ENCODE results near the gene BCOR. TPM values are rescaled to one million over a fixed set of nuclear protein-coding genes. Genes with fewer than 3 reads are reported as not detected.

The BCOR gene
- total and polyA plus RNA-seq, 9 of the 15 experiments (the other 6 are each of a cell fraction or from before 2014, with no cell fraction given), result 27.5 to 113 (median 37.6) TPM

DNA sequence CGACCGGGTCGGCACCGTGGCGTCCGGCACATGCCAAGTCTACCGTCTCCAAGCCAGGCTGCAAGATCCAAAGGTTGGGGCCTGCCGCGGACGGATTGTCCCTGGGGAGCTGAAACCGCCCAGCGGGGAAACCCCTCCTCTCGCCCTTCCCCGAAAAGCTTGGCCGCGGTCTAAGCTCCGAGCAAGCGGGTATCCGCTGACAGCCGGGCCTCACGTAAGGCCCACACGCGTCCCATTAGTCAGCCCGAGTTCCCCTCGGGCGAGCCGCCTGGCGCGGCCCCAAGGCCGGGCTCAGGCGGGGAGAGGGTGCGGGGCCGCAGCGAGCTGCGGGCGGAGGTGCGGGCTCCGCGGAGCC lies 6.8 kb upstream of the BCOR start (continued):
- TF ChIP-seq, protein P1, sequence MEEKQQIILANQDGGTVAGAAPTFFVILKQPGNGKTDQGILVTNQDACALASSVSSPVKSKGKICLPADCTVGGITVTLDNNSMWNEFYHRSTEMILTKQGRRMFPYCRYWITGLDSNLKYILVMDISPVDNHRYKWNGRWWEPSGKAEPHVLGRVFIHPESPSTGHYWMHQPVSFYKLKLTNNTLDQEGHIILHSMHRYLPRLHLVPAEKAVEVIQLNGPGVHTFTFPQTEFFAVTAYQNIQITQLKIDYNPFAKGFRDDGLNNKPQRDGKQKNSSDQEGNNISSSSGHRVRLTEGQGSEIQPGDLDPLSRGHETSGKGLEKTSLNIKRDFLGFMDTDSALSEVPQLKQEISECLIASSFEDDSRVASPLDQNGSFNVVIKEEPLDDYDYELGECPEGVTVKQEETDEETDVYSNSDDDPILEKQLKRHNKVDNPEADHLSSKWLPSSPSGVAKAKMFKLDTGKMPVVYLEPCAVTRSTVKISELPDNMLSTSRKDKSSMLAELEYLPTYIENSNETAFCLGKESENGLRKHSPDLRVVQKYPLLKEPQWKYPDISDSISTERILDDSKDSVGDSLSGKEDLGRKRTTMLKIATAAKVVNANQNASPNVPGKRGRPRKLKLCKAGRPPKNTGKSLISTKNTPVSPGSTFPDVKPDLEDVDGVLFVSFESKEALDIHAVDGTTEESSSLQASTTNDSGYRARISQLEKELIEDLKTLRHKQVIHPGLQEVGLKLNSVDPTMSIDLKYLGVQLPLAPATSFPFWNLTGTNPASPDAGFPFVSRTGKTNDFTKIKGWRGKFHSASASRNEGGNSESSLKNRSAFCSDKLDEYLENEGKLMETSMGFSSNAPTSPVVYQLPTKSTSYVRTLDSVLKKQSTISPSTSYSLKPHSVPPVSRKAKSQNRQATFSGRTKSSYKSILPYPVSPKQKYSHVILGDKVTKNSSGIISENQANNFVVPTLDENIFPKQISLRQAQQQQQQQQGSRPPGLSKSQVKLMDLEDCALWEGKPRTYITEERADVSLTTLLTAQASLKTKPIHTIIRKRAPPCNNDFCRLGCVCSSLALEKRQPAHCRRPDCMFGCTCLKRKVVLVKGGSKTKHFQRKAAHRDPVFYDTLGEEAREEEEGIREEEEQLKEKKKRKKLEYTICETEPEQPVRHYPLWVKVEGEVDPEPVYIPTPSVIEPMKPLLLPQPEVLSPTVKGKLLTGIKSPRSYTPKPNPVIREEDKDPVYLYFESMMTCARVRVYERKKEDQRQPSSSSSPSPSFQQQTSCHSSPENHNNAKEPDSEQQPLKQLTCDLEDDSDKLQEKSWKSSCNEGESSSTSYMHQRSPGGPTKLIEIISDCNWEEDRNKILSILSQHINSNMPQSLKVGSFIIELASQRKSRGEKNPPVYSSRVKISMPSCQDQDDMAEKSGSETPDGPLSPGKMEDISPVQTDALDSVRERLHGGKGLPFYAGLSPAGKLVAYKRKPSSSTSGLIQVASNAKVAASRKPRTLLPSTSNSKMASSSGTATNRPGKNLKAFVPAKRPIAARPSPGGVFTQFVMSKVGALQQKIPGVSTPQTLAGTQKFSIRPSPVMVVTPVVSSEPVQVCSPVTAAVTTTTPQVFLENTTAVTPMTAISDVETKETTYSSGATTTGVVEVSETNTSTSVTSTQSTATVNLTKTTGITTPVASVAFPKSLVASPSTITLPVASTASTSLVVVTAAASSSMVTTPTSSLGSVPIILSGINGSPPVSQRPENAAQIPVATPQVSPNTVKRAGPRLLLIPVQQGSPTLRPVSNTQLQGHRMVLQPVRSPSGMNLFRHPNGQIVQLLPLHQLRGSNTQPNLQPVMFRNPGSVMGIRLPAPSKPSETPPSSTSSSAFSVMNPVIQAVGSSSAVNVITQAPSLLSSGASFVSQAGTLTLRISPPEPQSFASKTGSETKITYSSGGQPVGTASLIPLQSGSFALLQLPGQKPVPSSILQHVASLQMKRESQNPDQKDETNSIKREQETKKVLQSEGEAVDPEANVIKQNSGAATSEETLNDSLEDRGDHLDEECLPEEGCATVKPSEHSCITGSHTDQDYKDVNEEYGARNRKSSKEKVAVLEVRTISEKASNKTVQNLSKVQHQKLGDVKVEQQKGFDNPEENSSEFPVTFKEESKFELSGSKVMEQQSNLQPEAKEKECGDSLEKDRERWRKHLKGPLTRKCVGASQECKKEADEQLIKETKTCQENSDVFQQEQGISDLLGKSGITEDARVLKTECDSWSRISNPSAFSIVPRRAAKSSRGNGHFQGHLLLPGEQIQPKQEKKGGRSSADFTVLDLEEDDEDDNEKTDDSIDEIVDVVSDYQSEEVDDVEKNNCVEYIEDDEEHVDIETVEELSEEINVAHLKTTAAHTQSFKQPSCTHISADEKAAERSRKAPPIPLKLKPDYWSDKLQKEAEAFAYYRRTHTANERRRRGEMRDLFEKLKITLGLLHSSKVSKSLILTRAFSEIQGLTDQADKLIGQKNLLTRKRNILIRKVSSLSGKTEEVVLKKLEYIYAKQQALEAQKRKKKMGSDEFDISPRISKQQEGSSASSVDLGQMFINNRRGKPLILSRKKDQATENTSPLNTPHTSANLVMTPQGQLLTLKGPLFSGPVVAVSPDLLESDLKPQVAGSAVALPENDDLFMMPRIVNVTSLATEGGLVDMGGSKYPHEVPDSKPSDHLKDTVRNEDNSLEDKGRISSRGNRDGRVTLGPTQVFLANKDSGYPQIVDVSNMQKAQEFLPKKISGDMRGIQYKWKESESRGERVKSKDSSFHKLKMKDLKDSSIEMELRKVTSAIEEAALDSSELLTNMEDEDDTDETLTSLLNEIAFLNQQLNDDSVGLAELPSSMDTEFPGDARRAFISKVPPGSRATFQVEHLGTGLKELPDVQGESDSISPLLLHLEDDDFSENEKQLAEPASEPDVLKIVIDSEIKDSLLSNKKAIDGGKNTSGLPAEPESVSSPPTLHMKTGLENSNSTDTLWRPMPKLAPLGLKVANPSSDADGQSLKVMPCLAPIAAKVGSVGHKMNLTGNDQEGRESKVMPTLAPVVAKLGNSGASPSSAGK (IDR thresholded peaks at IDR 0.05), result 0 out of 2 replicates have a peak, but pooled peaks have one; percentile 18
- TF ChIP-seq HNRNPUL1 (IDR thresholded peaks at IDR 0.05; ENCODE audit: low read length) (no peak), RUNX1 (IDR thresholded peaks at IDR 0.05; ENCODE audit: low read depth) (no peak), FOSL1 (tag; conservative IDR thresholded peaks at IDR 0.05) (no peak), RFX1 (IDR thresholded peaks at IDR 0.05) (no peak), POLR3G (IDR thresholded peaks at IDR 0.05; ENCODE audit: extremely low read depth, insufficient read length, insufficient replicate concordance) (no peak), ZNF224 (CRISPR knock-in tag; IDR thresholded peaks at IDR 0.05) (no peak), ZKSCAN3 (CRISPR knock-in tag; IDR thresholded peaks at IDR 0.05) (no peak), TCF7 (IDR thresholded peaks at IDR 0.05; ENCODE audit: borderline replicate concordance) (no peak), KAT2B (IDR thresholded peaks at IDR 0.05; ENCODE audit: low read depth, low read length) (no peak)
- TF ChIP-seq, protein P2, sequence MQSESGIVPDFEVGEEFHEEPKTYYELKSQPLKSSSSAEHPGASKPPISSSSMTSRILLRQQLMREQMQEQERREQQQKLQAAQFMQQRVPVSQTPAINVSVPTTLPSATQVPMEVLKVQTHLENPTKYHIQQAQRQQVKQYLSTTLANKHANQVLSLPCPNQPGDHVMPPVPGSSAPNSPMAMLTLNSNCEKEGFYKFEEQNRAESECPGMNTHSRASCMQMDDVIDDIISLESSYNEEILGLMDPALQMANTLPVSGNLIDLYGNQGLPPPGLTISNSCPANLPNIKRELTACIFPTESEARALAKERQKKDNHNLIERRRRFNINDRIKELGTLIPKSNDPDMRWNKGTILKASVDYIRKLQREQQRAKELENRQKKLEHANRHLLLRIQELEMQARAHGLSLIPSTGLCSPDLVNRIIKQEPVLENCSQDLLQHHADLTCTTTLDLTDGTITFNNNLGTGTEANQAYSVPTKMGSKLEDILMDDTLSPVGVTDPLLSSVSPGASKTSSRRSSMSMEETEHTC (IDR thresholded peaks at IDR 0.05), result no peak
- TF ChIP-seq, protein P3, sequence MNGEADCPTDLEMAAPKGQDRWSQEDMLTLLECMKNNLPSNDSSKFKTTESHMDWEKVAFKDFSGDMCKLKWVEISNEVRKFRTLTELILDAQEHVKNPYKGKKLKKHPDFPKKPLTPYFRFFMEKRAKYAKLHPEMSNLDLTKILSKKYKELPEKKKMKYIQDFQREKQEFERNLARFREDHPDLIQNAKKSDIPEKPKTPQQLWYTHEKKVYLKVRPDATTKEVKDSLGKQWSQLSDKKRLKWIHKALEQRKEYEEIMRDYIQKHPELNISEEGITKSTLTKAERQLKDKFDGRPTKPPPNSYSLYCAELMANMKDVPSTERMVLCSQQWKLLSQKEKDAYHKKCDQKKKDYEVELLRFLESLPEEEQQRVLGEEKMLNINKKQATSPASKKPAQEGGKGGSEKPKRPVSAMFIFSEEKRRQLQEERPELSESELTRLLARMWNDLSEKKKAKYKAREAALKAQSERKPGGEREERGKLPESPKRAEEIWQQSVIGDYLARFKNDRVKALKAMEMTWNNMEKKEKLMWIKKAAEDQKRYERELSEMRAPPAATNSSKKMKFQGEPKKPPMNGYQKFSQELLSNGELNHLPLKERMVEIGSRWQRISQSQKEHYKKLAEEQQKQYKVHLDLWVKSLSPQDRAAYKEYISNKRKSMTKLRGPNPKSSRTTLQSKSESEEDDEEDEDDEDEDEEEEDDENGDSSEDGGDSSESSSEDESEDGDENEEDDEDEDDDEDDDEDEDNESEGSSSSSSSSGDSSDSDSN (IDR thresholded peaks at IDR 0.05; ENCODE audit: borderline replicate concordance in 1 of 2, low read depth in 2 of 2, low read length in 2 of 2), result no peak; a peak in 2 of 4 replicates
